Left ventricle myocardium inferior (tissue), 1 donor: ENCODE measurements around the gene NOP14. TPM values are rescaled to one million over a fixed set of nuclear protein-coding genes. Genes with fewer than 3 reads are reported as not detected.
A peak's percentile ranks its signal among the peaks of the same experiment; 100 is the strongest.

Experiments used
- DNase-seq: peaks from one replicate; pipeline ENCODE4 v3.0.0-alpha.2; 2020
- H3K27ac ChIP-seq: fragments of 200-600 bp; replicated peaks from 2 replicates; pipeline ENCODE4 v1.8.0; 2021
- H3K27me3 ChIP-seq: fragments of 200-600 bp; 2 replicates; pipeline ENCODE4 v1.8.0; 2021; ENCODE audit warnings: low read depth
- H3K36me3 ChIP-seq: fragments of 200-600 bp; 2 replicates; pipeline ENCODE4 v1.8.0; 2021
- H3K4me1 ChIP-seq: fragments of 200-600 bp; 2 replicates; pipeline ENCODE4 v1.8.0; 2021
- H3K4me3 ChIP-seq: fragments of 200-600 bp; 2 replicates; pipeline ENCODE4 v1.8.0; 2021; ENCODE audit warnings: mild to moderate bottlenecking, moderate library complexity
- H3K9me3 ChIP-seq: fragments of 200-600 bp; replicated peaks from 2 replicates; pipeline ENCODE4 v1.8.0; 2021
- CTCF ChIP-seq: fragments of 200-600 bp; IDR thresholded peaks from 2 replicates; pipeline ENCODE4 v1.8.0; 2021; ENCODE audit warnings: antibody characterized with exemption, mild to moderate bottlenecking, borderline replicate concordance
- intact Hi-C: fragments of 100-400 bp; cut with micrococcal nuclease; formaldehyde crosslinking; loops from one replicate; pipeline ENCODE4 v1.11.0; 2022
- total RNA-seq: library from RNA; stranded (reverse); fragmentation: NEBNext Ultra II Directional; extraction: Animal tissue kit (Norgen Biotek cat#: 25700); gene quantifications from one replicate; pipeline ENCODE4 v1.2.1, GENCODE V29; 2021
- donor health status: DM: no; HTN: yes; CAD: no; lungs with severe emphysema.

NOP14 gene
- total RNA-seq, 1 donor from 2014 or later, result 17.4 TPM

- Histone ChIP-seq H3K27me3 (no peaks in the 10 kb centered on the region), H3K4me1 (peaks cover 72% of the 10 kb centered on the region), H3K27ac (peak overlapping the region; percentile 86)
Observed at GRCh38 chr4:2934077-2934812, 29.0 kb downstream of the NOP14 start.

GRCh38 chr4:2933566-2934076 is 29.6 kb downstream of the NOP14 start:
- peak overlapping the region; percentile 84 for H3K4me3 ChIP-seq
- H3K4me1 ChIP-seq, result peaks cover 72% of the 10 kb centered on the region
- peak; percentile 22 for DNase-seq
- peaks cover 37% of the 10 kb centered on the region for H3K36me3 ChIP-seq
- H3K27ac ChIP-seq, result peak overlapping the region; percentile 86
- TF ChIP-seq CTCF, result no peak
- intact Hi-C loops, result no loop called here
- no peaks in the 10 kb centered on the region for H3K27me3 ChIP-seq
- no peaks in the 10 kb centered on the region for H3K9me3 ChIP-seq

More at GRCh38 chr4:2934077-2934812, 29.0 kb downstream of the NOP14 start:
- TF ChIP-seq CTCF, result no peak
- H3K9me3 ChIP-seq, result no peaks in the 10 kb centered on the region
- DNase-seq, result peak; percentile 68
- intact Hi-C loops, result no loop called here
- peaks cover 37% of the 10 kb centered on the region for H3K36me3 ChIP-seq
- H3K4me3 ChIP-seq, result peak overlapping the region; percentile 84

GRCh38 chr4:2932951-2933565 is 30.1 kb downstream of the NOP14 start:
- peak; percentile 18 for DNase-seq
- no peaks in the 10 kb centered on the region for H3K9me3 ChIP-seq
- H3K27ac ChIP-seq, result peak overlapping the region; percentile 86
- H3K36me3 ChIP-seq, result peaks cover 37% of the 10 kb centered on the region
- no peaks in the 10 kb centered on the region for H3K27me3 ChIP-seq
- peak overlapping the region; percentile 84 for H3K4me3 ChIP-seq
- peaks cover 72% of the 10 kb centered on the region for H3K4me1 ChIP-seq
- intact Hi-C loops, result no loop called here
- no peak for TF ChIP-seq CTCF

- H3K27ac ChIP-seq, result peak overlapping the region; percentile 86
- no peak for TF ChIP-seq CTCF
- peaks cover 69% of the 10 kb centered on the region for H3K4me1 ChIP-seq
- intact Hi-C loops, result no loop called here
- peak overlapping the region; percentile 84 for H3K4me3 ChIP-seq
- no peaks in the 10 kb centered on the region for H3K9me3 ChIP-seq
- peak; percentile 15 for DNase-seq
- no peaks in the 10 kb centered on the region for H3K27me3 ChIP-seq
- peaks cover 37% of the 10 kb centered on the region for H3K36me3 ChIP-seq
Observed at GRCh38 chr4:2932321-2932950, 30.8 kb downstream of the NOP14 start.

GRCh38 chr4:2931512-2932301 is 31.5 kb downstream of the NOP14 start:
- no peaks in the 10 kb centered on the region for H3K9me3 ChIP-seq
- DNase-seq, result peak; percentile 78
- TF ChIP-seq CTCF, result peak; percentile 35
- no peaks in the 10 kb centered on the region for H3K27me3 ChIP-seq
- peaks cover 62% of the 10 kb centered on the region for H3K4me1 ChIP-seq
- peak overlapping the region; percentile 30 for H3K4me3 ChIP-seq
- H3K36me3 ChIP-seq, result peaks cover 42% of the 10 kb centered on the region
- intact Hi-C loops, result no loop called here
- H3K27ac ChIP-seq, result peak overlapping the region; percentile 86
